COLO668 (cell line): Measurements from ENCODE around the gene ZNF598.
A peak's percentile ranks its signal among the peaks of the same experiment; 100 is the strongest.

Source experiments
- DNase-seq: peaks from one replicate; lab custom pipeline; 2025; ENCODE audit not compliant: unreplicated experiment; lab: John Stamatoyannopoulos, UW

ZNF598 gene

GRCh38 chr16:2009791-2010510, at the start of gene ZNF598:
Gene ZNF598 (minus strand): TSS chr16:2009821.
- DNase-seq, result peak; percentile 95

- DNase-seq, result no peak
Observed at GRCh38 chr16:2058872-2059271, 49.3 kb upstream of the ZNF598 start.

DNA sequence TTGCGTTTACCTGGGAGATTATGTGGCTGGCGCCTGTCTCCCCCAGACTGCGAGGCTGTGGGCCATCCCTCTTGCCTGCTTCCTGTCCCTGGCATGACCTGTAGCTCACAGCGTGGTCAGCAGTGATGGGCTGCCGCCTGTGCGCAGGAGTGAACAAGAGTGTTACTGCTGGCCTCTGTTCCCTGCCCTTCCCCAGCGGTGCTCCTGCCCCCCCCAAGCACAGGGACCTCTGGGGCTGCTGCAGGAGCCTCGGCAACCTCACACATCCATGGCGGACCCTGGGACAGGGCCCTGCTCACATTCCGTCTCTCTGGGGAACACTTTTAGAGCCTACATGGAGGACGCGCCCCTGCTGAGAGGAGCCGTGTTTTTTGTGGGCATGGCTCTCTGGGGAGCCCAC, 48.8 kb upstream of the ZNF598 start:
- DNase-seq, result no peak

DNA sequence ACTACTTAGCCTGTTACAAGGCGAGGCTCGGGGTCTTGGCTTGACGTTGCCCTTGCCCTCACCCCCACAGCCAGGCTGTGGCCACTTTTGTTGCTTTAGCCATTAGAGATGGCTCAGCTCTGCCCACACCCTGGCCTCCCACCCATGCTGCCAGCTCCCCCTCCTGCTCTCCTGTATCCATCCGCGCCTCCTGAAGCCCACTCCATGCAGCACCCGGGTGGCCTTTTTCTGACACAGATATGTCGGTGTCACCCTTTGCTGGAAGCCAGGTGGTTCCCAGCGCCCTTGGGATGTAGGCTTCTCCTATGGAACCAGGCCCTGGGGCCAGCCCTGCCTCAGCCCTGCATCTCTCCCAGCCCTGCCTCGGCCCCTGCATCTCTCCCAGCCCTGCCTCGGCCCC, 47.8 kb upstream of the ZNF598 start:
- no peak for DNase-seq

DNA sequence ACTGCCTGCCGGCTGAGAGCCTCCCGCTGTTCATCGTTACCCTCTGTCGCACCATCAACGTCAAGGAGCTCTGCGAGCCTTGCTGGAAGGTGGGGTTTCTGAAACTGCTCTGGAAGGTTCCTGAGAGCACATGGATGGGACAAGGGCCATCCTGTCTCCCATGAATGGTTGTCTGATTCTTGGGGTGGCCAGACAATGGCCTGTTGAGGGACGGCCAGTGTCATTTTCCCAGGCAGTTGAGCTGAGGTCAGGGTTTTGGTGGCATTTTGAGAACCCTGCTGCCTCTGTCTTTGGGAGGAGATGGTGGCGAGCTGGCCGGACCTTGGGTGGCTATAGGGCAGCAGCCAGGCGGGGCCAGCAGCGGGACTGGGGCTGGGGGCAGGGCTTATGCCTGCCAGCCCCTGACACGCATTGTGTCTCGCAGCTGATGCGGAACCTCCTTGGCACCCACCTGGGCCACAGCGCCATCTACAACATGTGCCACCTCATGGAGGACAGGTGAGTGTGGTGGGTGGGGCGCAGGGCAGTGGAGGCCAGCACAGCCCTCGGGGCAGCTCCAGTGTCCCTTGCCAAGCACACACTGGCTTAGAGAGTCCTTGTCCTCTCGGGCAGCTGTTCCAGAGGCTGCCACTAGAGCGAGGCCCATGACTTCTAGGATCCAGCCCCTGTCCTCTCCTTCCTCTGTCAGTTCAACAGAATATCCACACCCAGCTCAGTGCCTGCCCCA, 47.2 kb upstream of the ZNF598 start:
- DNase-seq, result peak; percentile 20

- peak; percentile 44 for DNase-seq
Observed at GRCh38 chr16:2056077-2056476, 46.5 kb upstream of the ZNF598 start.

DNA sequence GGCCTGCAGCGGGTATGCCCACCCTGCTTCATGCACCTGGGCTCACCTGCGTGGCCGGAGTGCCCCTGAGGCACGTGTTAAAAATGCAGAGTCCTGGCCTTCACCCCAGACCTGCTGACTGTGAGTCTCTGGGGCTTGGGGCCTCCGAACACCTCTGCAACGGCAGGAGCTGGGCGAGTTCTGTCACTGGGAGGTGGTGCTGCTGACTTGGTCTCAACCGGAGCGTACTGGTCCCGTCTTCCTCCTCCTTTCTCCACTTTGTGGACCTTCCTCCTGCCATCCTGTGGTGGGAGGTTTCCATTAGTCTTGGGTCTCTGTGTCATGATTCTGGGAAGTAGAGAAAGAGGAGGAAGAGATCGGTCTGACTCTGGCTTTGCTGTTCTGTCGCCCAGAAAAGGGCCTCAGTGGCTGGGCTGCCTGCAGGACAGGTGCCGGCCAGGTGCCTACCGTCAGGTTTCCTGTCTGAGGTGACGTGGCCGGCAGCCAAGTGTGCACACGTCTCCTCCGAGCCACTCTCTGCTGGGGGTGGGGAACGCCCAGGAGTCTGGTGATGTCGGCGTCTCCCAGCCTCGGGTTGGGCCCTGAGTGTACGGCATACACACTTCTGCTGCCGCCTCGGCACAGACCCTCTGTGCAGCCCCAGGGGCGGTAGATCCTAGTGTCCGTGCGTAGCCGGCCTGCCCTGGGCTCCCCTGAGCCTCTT, 45.1 kb upstream of the ZNF598 start:
- peak; percentile 96 for DNase-seq

GRCh38 chr16:2053897-2054296, 44.3 kb upstream of the ZNF598 start:
- DNase-seq, result no peak

DNA sequence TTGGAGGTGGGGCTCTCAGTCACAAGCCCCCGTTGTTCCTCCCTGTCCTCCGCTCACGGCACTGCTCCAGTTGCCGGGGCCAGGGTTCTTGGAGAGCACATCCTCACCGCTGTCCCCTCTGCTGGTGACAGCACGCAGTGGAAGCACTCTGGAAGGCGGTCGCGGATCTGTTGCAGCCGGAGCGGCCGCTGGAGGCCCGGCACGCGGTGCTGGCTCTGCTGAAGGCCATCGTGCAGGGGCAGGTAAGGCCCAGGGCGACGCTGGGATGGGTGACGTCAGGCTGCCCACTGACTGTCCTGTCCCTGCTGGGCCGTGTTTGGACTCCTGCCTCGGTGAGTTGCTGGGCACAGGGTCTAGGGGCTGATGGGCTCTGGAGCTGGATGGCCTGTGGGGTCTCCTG, 43.6 kb upstream of the ZNF598 start:
- no peak for DNase-seq

GRCh38 chr16:2048116-2048543, 38.5 kb upstream of the ZNF598 start:
- peak; percentile 25 for DNase-seq

GRCh38 chr16:2047330-2048115, 37.9 kb upstream of the ZNF598 start, which contains the start of the genes NTHL1 and TSC2:
Gene NTHL1 (minus strand): TSS chr16:2047834. CDS start chr16:2047823, 11 bp downstream.
Gene TSC2 (plus strand): TSS chr16:2047985. CDS start chr16:2048616, 631 bp downstream.
- peak; percentile 97 for DNase-seq

DNA sequence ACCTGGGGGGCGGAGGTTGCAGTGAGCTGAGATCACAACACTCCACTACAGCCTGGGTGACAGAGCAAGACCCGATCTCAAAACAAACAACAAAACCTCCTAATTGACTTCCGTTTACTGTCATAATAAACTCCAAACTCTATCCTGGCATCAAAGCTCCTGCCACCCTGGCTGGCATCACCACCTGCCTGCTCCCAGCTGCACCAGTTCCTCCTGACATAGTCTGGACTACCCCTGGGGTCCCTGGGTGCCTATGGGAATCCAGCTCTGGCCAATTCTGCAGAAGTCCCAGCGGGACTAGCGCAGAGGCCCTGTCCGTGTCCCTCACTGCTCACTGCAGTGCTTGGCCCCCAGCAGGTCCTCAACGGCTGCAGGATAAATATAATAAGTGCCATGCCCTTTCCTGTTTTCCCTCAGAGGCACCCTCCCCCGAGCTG, 37.3 kb upstream of the ZNF598 start:
- no peak for DNase-seq

- DNase-seq, result no peak
Observed at GRCh38 chr16:2045965-2046892, 36.6 kb upstream of the ZNF598 start.

- DNase-seq, result peak; percentile 85
Observed at GRCh38 chr16:2044541-2044940, 34.9 kb upstream of the ZNF598 start.

GRCh38 chr16:2043667-2044451, 34.2 kb upstream of the ZNF598 start:
- DNase-seq, result peak; percentile 97

- peak; percentile 93 for DNase-seq
Observed at GRCh38 chr16:2042986-2043666, 33.5 kb upstream of the ZNF598 start.

- DNase-seq, result peak; percentile 98
Observed at GRCh38 chr16:2042171-2042985, 32.8 kb upstream of the ZNF598 start.
